Activated naive CD4-positive, alpha-beta T cell treated with Interleukin-2 at 50 U/mL for 16 hours (primary cell): Measurements from ENCODE around the gene MVD.

Source experiments
- DNase-seq: peaks from one replicate; pipeline ENCODE4 v3.0.0-alpha.2; 2020

MVD gene

GRCh38 chr16:88653596-88654362 is 9.1 kb downstream of the MVD start:
- DNase-seq: no peak

- no peak for DNase-seq
These were observed 9.8 kb downstream of the MVD start for GRCh38 chr16:88653101-88653500.

- no peak for DNase-seq
These were observed 10.2 kb downstream of the MVD start for GRCh38 chr16:88652762-88653063.

GRCh38 chr16:88651989-88652761 is 10.7 kb downstream of the MVD start:
- DNase-seq: no peak

GRCh38 chr16:88651276-88651988 is 11.5 kb downstream of the MVD start:
- peak; percentile 71 for DNase-seq

- DNase-seq: peak; percentile 79
These were observed 12.1 kb downstream of the MVD start, which contains the start of gene CYBA for GRCh38 chr16:88650749-88651275. Gene CYBA (minus strand): TSS chr16:88651053. CDS start chr16:88651013, 40 bp downstream.

GRCh38 chr16:88649924-88650748 is 12.8 kb downstream of the MVD start:
- DNase-seq: peak; percentile 32

GRCh38 chr16:88649195-88649923 is 13.5 kb downstream of the MVD start:
- no peak for DNase-seq

- DNase-seq: no peak
These were observed 15.5 kb downstream of the MVD start for GRCh38 chr16:88647178-88648070.

- DNase-seq: no peak
These were observed 16.4 kb downstream of the MVD start for GRCh38 chr16:88646345-88647034.

GRCh38 chr16:88645941-88646340 is 16.9 kb downstream of the MVD start:
- DNase-seq: no peak

GRCh38 chr16:88645455-88645854 is 17.4 kb downstream of the MVD start:
- no peak for DNase-seq

- no peak for DNase-seq
These were observed 19.3 kb downstream of the MVD start for GRCh38 chr16:88643644-88643932.

GRCh38 chr16:88642881-88643643 is 19.8 kb downstream of the MVD start:
- no peak for DNase-seq

GRCh38 chr16:88640498-88641247 is 22.2 kb downstream of the MVD start:
- DNase-seq: no peak

GRCh38 chr16:88640039-88640495 is 22.8 kb downstream of the MVD start:
- no peak for DNase-seq

- DNase-seq: no peak
These were observed 23.5 kb downstream of the MVD start for GRCh38 chr16:88639231-88640038.
